Choroid plexus epithelial cell (primary cell): ENCODE data around the gene FAM171A1.
A peak's percentile ranks its signal among the peaks of the same experiment; 100 is the strongest.
"Not testable (repeated sequence)": the region's sequence is repeated elsewhere in the genome, so short reads cannot be mapped to it uniquely, and the experiment has no call there.

Experiments
- DNase-seq: peaks from one replicate; pipeline ENCODE4 v3.0.0-alpha.2; 2010; ENCODE audit warnings: low read depth
- H3K4me3 ChIP-seq: 2 replicates; pipeline ENCODE4 v1.5.1; 2011; ENCODE audit warnings: low read depth, mild to moderate bottlenecking, control low read depth, low read length, moderate library complexity
- CTCF ChIP-seq: conservative IDR thresholded peaks from 2 replicates; pipeline ENCODE4 v1.5.1; 2011; ENCODE audit warnings: low read depth, mild to moderate bottlenecking, control low read depth, inconsistent platforms, low read length, moderate library complexity

Gene FAM171A1

GRCh38 chr10:15210521-15210920, 160.6 kb downstream of the FAM171A1 start:
- DNase-seq, result no peak
- no peak overlapping the region for H3K4me3 ChIP-seq
- TF ChIP-seq CTCF, result no peak

- peak; percentile 83 for DNase-seq
- peak; percentile 94 for TF ChIP-seq CTCF
- H3K4me3 ChIP-seq, result no peak overlapping the region
Observed at GRCh38 chr10:15209827-15210509, 161.1 kb downstream of the FAM171A1 start.

- DNase-seq, result no peak
- no peak for TF ChIP-seq CTCF
- no peak overlapping the region for H3K4me3 ChIP-seq
Observed at GRCh38 chr10:15208221-15208620, 162.9 kb downstream of the FAM171A1 start.

- DNase-seq, H3K4me3 ChIP-seq: not testable (repeated sequence)
Observed at GRCh38 chr10:15207410-15207809, 163.7 kb downstream of the FAM171A1 start.

- H3K4me3 ChIP-seq, result no peak overlapping the region
- no peak for TF ChIP-seq CTCF
- no peak for DNase-seq
Observed at GRCh38 chr10:15202639-15203038, 168.4 kb downstream of the FAM171A1 start.

- DNase-seq, H3K4me3 ChIP-seq: not testable (repeated sequence)
Observed at GRCh38 chr10:15202301-15202621, 168.8 kb downstream of the FAM171A1 start.

- DNase-seq, result peak; percentile 66
- no peak overlapping the region for H3K4me3 ChIP-seq
- no peak for TF ChIP-seq CTCF
Observed at GRCh38 chr10:15201589-15202300, 169.3 kb downstream of the FAM171A1 start.

GRCh38 chr10:15200626-15201025, 170.5 kb downstream of the FAM171A1 start:
- no peak for TF ChIP-seq CTCF
- H3K4me3 ChIP-seq, result no peak overlapping the region
- DNase-seq, result peak; percentile 82
